HG03159 (cell line): ENCODE results near the gene UNKL.

ENCODE experiments used
- ATAC-seq: cut with Tn5 transposase; IDR thresholded peaks from one replicate; pipeline ENCODE4 v1.9.1; 2021; ENCODE audit warnings: mild to moderate bottlenecking, moderate library complexity; ENCODE audit not compliant: unreplicated experiment

UNKL gene

DNA sequence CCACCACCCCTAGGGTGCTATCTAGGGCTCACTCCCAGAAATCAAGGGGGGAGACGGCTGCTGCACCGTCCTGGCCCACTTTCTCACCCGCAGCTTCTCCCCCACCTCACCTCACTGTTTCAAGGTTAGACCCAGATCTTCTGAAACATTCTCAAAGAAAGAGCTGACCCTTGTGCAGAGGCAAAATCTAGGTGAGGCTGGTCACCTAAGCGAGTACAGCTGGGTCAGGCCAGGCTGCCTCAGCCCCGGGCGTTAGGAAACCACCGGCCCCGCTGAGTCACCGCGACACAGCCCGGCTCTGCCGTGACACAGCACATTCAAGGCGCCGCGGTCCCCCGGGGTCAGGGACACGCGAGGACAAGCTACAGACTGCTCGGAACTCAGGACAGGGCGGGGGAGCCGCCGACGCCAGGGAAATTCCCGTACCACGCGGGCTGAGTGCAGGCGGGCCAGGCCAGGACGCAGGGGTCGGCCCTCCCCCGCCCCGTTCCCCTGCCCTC is 35.6 kb downstream of the UNKL start:
- ATAC-seq: no peak

GRCh38 chr16:1378087-1378803 is 36.3 kb downstream of the UNKL start:
- ATAC-seq: no peak

DNA sequence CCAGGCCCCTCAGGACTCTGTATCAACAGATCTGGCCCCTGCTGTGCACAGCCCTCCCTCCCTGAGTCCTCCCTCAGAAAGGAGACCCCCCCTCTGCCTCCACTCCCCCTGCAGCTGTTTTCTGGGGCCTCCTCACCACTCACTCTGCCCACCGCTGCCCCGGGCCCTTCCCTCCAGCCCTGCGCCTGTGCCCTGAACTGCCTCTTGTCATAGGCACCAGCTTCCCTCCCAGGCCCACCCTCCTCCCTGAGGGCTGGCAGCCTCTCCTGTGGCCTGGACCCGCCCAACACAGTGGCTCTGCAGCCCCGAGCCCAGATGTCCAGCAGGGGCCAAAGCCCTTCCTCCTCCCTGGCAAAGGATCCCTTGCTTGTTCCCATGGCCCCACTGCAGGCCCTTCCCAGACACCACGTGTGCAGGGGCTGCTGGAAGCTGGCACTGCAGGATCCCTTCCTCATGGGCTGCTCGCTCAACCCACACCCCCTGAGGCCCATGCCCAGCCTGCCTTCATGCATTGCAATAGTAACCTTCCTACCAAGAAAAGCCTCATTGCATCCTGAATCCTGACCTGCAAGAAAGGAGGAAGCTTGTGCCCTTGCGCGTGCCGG is 37.0 kb downstream of the UNKL start:
- ATAC-seq: no peak

DNA sequence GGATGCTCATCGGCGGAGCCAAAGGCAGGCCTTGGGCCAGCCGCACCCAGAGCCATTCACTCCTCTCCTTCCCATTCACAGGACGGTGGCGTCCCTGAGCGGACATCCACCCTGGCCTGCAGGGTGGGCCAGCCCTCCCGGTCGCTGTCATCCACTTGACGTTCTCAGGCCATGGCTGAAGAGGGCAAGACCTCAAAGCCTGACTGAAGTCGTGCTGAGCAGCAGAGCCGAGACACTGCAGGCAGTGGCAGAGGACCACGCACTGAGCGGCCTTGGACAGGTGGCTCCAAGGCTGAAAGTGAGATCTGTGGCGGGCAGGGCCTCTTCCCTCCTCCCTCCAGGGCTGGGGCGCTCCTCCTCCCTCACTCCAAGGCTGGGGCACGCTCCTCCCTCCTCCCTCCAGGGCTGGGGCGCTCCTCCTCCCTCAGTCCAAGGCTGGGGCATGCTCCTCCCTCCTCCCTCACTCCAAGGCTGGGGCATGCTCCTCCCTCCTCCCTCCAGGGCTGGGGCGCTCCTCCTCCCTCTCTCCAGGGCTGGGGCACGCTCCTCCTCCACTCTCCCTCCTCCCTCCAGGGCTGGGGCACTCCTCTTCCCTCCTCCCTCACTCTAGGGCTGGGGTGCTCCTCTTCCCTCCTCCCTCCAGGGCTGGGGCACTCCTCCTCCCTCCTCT is 38.6 kb downstream of the UNKL start:
- no peak for ATAC-seq

- no peak for ATAC-seq
Observed at GRCh38 chr16:1375298-1375640, 39.2 kb downstream of the UNKL start.

GRCh38 chr16:1374418-1375297 is 39.8 kb downstream of the UNKL start:
- ATAC-seq: no peak

DNA sequence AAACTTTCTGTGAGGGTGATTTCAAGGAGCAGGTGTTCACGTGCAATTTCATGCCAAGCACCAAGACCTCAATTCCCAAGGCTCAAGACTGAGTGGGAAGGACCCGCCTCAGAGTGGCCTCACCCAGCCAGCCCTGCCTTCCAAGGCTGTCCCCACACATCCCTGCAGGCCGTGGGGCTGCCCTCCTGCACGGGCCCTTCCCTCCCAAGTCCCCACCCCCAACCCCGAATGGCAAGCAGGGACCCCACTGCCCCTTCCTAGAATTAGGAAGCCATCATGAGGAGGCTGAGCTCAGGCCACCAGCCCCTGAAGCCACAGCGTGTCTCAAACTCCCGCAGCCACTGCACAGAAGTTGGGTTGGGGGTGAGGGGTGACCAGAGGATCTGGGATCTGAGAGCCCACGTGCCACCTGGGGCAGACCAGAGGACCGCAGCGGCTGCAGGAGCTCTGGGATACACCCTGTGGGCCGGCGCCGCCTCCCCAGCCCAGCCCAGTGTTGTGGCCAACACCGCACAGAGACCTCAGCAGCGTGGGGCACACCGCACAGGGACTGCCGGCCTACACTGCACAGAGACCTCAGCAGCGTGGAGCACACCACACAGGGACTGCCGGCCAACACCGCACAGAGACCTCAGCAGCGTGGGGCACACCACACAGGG is 42.1 kb downstream of the UNKL start:
- no peak for ATAC-seq

DNA sequence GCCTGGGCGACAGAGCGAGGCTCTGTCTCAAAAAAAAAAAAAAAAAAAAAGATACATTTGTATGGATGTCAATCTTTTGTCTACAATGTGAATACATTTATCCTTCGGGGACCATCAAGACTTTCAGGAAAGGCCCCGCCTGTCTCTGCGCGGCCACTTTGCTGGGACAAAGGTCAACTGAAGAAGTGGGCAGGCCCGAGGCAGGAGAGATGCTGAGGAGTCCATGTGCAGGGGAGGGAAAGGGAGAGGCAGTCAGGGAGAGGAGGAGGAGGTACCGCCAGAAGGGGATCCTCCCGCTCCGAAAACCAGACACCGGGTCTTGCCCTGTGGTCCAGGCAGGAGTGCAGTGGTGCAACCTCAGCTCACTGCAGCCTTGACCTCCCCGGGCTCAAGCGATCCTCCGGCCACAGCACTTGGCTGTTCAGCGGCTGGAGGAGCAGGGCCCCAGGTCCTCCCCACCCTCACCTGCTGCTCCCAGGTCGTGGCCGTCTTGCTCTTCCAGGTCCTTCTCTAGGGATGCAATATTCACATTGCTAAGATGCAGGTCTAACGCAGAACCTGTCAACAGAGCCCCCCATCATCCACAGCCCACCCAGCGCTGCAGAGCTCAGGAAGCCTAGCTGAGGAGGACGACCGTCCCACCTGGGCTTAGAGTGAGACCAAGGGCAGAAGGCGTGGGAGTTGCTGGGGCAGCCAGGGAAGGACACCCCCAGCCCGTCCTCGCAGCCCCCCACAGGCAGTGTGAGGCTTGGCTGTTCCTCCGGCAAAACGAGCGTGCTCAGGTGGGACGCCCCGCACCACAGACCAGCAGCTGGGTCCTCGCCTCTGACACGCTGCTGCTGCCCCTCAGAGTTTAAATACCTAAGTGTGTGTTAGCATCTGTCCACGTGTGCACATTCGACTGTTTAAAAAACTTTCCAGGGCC is 43.2 kb downstream of the UNKL start:
- no peak for ATAC-seq

DNA sequence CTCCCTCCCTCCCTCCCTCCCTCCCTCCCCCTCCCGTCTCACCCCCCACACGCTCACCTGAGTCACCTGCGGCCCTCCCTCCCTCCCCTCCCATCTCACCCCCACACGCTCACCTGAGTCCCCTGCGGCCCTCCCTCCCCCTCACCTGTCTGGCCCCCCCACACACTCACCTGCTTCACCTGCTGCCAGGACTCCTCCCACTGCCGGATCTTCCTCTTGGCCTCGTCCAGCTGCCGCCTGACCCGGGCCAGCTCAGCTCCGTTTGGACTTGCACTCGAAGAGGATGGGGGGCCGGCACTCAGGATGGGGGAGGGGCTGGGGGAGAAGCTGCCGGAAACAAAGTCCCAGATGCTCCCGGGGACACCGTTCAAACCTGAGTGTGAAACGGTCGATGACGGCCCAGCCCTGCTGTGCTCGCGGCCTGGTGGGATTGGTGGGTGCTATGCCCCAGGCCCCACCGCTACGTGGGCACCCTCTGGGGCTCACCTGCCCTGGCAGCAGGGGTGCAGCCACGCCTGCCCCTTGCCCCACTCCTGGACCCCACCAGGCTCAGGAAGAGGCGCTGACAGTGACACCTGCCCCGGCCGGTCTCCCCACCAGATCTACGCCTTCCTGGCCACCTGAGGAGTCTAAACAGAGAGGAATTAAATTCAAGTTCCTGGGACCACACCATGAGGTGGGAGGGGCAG is 46.9 kb downstream of the UNKL start:
- no peak for ATAC-seq

DNA sequence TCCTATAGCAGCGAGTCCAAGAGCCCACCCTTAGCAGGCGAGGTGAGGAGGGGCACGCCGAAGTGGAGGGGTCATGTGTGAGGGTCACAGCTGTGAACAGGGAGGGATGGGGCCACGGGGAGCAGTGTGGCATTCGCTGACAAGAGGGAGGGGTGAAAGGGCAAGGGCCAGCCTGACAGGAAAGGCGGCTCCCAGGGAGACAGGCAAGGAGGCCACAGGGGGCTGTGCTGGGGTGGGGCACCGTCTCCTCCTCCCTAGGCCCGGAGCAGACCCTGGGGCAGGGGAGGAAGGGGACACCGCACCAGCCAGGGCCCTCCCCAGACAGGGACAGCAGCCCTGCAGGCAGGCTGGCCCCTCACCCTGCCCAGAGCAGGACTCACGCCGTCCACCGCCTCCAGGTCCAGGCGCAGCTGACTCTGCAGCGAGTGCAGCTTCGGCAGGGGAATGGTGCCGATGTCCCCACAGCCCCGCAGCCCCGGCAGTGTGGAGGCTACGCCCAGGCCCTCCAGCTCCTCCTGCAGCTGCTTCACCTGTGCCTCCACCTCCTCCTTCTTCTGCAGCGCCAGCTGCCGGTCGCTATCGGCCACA is 47.7 kb downstream of the UNKL start:
- ATAC-seq: no peak

DNA sequence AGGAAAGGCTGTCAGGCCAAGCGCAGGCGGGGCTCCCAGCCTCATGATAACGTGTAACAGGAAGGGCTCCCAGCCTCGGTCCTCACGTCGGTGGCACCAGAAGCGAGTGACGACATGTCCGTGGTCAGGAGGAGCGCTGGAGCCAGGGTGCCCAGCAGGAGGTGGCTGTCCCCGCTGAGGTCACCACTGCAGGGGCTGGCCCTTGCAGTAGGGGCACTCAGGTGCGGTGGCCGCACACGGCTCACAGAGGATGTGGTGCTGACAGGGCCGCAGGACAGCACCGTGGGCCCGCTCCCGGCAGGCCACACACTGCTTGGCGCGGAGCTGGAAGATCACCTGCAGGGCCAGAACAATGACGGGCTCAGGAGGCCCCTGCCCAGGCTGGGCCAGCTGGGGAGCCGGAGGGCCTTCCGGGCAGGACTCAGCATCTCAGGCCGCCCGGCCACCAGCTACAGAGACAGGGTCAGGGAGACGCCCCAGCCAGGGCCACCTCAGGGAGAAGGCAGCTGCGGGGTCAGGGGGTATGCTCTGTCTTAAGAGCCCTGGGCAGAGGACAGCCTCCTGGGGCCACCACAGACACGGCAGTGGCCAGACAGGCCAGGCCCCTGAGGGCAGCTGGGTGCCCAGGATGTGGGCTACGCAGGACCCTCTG is 48.3 kb downstream of the UNKL start:
- no peak for ATAC-seq

DNA sequence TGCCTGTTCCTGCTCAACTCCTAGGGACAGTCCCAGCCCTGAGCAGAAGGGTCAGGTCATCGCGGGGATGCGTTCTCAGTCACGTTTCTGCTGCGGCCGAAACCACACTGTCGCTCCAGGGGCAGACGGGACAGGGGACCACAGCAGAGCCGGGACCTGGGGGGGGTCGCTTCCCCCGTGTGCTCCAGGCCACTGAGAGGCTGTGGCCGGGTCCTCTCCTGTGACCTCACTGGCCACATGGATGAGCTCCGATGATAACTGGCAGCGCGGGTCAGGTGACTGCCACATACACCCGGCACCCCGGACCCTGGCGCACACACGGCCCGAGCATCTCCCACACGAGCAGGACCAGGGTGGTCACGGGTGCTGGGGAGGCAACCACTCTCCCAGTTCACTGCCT is 50.0 kb downstream of the UNKL start:
- no peak for ATAC-seq

- no peak for ATAC-seq
Observed at GRCh38 chr16:1363501-1364041, 50.9 kb downstream of the UNKL start.

GRCh38 chr16:1362807-1363206 is 51.7 kb downstream of the UNKL start:
- ATAC-seq: no peak

DNA sequence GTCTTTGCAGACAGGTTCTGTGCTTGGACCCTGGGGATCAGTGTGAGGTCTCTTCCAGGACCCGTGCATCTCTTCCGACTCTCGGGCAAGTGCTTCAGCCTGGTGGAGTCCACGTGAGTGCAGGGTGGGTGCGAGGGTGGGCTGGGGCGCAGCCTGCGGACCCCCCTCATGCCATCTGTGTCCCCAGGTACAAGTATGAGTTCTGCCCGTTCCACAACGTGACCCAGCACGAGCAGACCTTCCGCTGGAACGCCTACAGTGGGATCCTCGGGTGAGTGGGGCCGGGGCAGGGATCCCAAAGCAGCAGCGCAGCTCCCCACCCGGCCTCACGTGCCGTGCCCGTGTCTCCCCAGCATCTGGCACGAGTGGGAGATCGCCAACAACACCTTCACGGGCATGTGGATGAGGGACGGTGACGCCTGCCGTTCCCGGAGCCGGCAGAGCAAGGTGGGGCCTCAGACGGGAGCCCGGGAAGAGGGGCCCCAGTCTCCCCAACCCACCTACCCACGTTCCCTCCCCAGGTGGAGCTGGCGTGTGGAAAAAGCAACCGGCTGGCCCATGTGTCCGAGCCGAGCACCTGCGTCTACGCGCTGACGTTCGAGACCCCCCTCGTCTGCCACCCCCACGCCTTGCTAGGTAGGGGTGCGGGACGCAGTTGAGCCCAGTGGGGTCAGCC is 52.7 kb downstream of the UNKL start:
- ATAC-seq: no peak

- ATAC-seq: no peak
Observed at GRCh38 chr16:1357906-1358566, 56.5 kb downstream of the UNKL start.
